ENCODE measurements around the gene ASIC2.

Gene ASIC2

GRCh38 chr17:33243732-33244131 lies 49.4 kb downstream of the ASIC2 start:
- TF ChIP-seq CTCF (IDR thresholded peaks at IDR 0.05; ENCODE audit: low read depth, low read length, poor library complexity, severe bottlenecking), result no peak
- no peak for TF ChIP-seq EZH2phosphoT487 (IDR thresholded peaks at IDR 0.05; ENCODE audit: borderline replicate concordance, low read length)
- no peak overlapping the region for H3K27ac ChIP-seq (ENCODE audit: low read depth, low read length)

GRCh38 chr17:33242375-33243124 lies 50.5 kb downstream of the ASIC2 start:
- H3K4me1 ChIP-seq (ENCODE audit: control insufficient read depth, low read length), result no peaks in the 10 kb centered on the region
- H4K20me1 ChIP-seq (ENCODE audit: control insufficient read depth, insufficient read depth, low read depth, low read length), result no peaks in the 10 kb centered on the region
- no peak overlapping the region for H3K4me3 ChIP-seq (ENCODE audit: low read length)
- H3K27me3 ChIP-seq (ENCODE audit: control insufficient read depth, low read length), result no peaks in the 10 kb centered on the region
- no peaks in the 10 kb centered on the region for H3K9me2 ChIP-seq (replicated peaks; ENCODE audit: control insufficient read depth, low read length)
- no peak overlapping the region for H3K4me2 ChIP-seq (ENCODE audit: low read length)
- H3K79me2 ChIP-seq (ENCODE audit: control insufficient read depth, low read length), result no peaks in the 10 kb centered on the region
- H3K36me3 ChIP-seq (ENCODE audit: control insufficient read depth, low read length), result no peaks in the 10 kb centered on the region
- H3K27ac ChIP-seq (ENCODE audit: low read depth, low read length), result no peak overlapping the region
- H3K9me3 ChIP-seq (ENCODE audit: control insufficient read depth, insufficient read depth, low read length), result no peaks in the 10 kb centered on the region
- H3F3A ChIP-seq (ENCODE audit: control insufficient read depth, insufficient read depth), result no peaks in the 10 kb centered on the region
- no peak for TF ChIP-seq CTCF (IDR thresholded peaks at IDR 0.05; ENCODE audit: low read depth, low read length, poor library complexity, severe bottlenecking)
- TF ChIP-seq EZH2phosphoT487 (IDR thresholded peaks at IDR 0.05; ENCODE audit: borderline replicate concordance, low read length), result no peak

More at GRCh38 chr17:33243732-33244131, 49.4 kb downstream of the ASIC2 start:
- Histone ChIP-seq H3F3A (ENCODE audit: control insufficient read depth, insufficient read depth) (no peaks in the 10 kb centered on the region), H4K20me1 (ENCODE audit: control insufficient read depth, insufficient read depth, low read depth, low read length) (no peaks in the 10 kb centered on the region), H3K4me3 (ENCODE audit: low read length) (no peak overlapping the region), H3K27me3 (ENCODE audit: control insufficient read depth, low read length) (no peaks in the 10 kb centered on the region), H3K4me1 (ENCODE audit: control insufficient read depth, low read length) (no peaks in the 10 kb centered on the region), H3K4me2 (ENCODE audit: low read length) (no peak overlapping the region), H3K9me2 (replicated peaks; ENCODE audit: control insufficient read depth, low read length) (no peaks in the 10 kb centered on the region), H3K36me3 (ENCODE audit: control insufficient read depth, low read length) (no peaks in the 10 kb centered on the region), H3K79me2 (ENCODE audit: control insufficient read depth, low read length) (no peaks in the 10 kb centered on the region), H3K9me3 (ENCODE audit: control insufficient read depth, insufficient read depth, low read length) (no peaks in the 10 kb centered on the region)

GRCh38 chr17:33241390-33241789 lies 51.7 kb downstream of the ASIC2 start:
- no peak overlapping the region for H3K4me2 ChIP-seq (ENCODE audit: low read length)
- no peaks in the 10 kb centered on the region for H3K36me3 ChIP-seq (ENCODE audit: control insufficient read depth, low read length)
- TF ChIP-seq EZH2phosphoT487 (IDR thresholded peaks at IDR 0.05; ENCODE audit: borderline replicate concordance, low read length) (no peak), CTCF (IDR thresholded peaks at IDR 0.05; ENCODE audit: low read depth, low read length, poor library complexity, severe bottlenecking) (no peak)
- no peaks in the 10 kb centered on the region for H3F3A ChIP-seq (ENCODE audit: control insufficient read depth, insufficient read depth)
- H3K27ac ChIP-seq (ENCODE audit: low read depth, low read length), result no peak overlapping the region
- H3K4me1 ChIP-seq (ENCODE audit: control insufficient read depth, low read length), result no peaks in the 10 kb centered on the region
- no peaks in the 10 kb centered on the region for H3K9me2 ChIP-seq (replicated peaks; ENCODE audit: control insufficient read depth, low read length)
- H3K27me3 ChIP-seq (ENCODE audit: control insufficient read depth, low read length), result no peaks in the 10 kb centered on the region
- H4K20me1 ChIP-seq (ENCODE audit: control insufficient read depth, insufficient read depth, low read depth, low read length), result no peaks in the 10 kb centered on the region
- H3K79me2 ChIP-seq (ENCODE audit: control insufficient read depth, low read length), result no peaks in the 10 kb centered on the region
- no peak overlapping the region for H3K4me3 ChIP-seq (ENCODE audit: low read length)
- H3K9me3 ChIP-seq (ENCODE audit: control insufficient read depth, insufficient read depth, low read length), result no peaks in the 10 kb centered on the region
